GM19025 (cell line): ENCODE data around the gene TMEM151B.

Experiments
- ATAC-seq: cut with Tn5 transposase; IDR thresholded peaks from one replicate; pipeline ENCODE4 v1.9.1; 2021; ENCODE audit warnings: mild to moderate bottlenecking, low read depth, moderate library complexity; ENCODE audit not compliant: unreplicated experiment

Gene TMEM151B

GRCh38 chr6:44262467-44263353 lies 7.5 kb upstream of the TMEM151B start:
- ATAC-seq: no peak

GRCh38 chr6:44263354-44264100 lies 6.7 kb upstream of the TMEM151B start:
- ATAC-seq: no peak

GRCh38 chr6:44264154-44265006 lies 5.9 kb upstream of the TMEM151B start:
- ATAC-seq: peak; percentile 28

GRCh38 chr6:44265007-44265721 lies 5.1 kb upstream of the TMEM151B start, which contains the start of gene NFKBIE:
TSS of gene NFKBIE (minus strand) at chr6:44265551. CDS start at chr6:44265346, 205 bp downstream.
- peak; percentile 32 for ATAC-seq

- no peak for ATAC-seq
These were observed 4.5 kb upstream of the TMEM151B start for GRCh38 chr6:44265722-44266233.

GRCh38 chr6:44266347-44266746 lies 3.9 kb upstream of the TMEM151B start:
- no peak for ATAC-seq

GRCh38 chr6:44267252-44267651 lies 3.0 kb upstream of the TMEM151B start:
- ATAC-seq: no peak

GRCh38 chr6:44268095-44268628 lies 2.1 kb upstream of the TMEM151B start:
- no peak for ATAC-seq

GRCh38 chr6:44269178-44269920 lies 901 bp upstream of the TMEM151B start:
- no peak for ATAC-seq

GRCh38 chr6:44270526-44271405 lies 516 bp downstream of the TMEM151B start:
- no peak for ATAC-seq

GRCh38 chr6:44271406-44271723 lies 1.1 kb downstream of the TMEM151B start:
- no peak for ATAC-seq

- no peak for ATAC-seq
These were observed 1.7 kb downstream of the TMEM151B start for GRCh38 chr6:44271914-44272313.

GRCh38 chr6:44272529-44272928 lies 2.3 kb downstream of the TMEM151B start:
- no peak for ATAC-seq

- no peak for ATAC-seq
These were observed 2.8 kb downstream of the TMEM151B start for GRCh38 chr6:44272999-44273566.

- ATAC-seq: no peak
These were observed 3.4 kb downstream of the TMEM151B start for GRCh38 chr6:44273617-44274016.

GRCh38 chr6:44275271-44275748 lies 5.1 kb downstream of the TMEM151B start:
- no peak for ATAC-seq
